GM18868 (cell line): ENCODE data around the gene PARD3.
"Not testable (repeated sequence)": the region's sequence is repeated elsewhere in the genome, so short reads cannot be mapped to it uniquely, and the experiment has no call there.

Source experiments
- ATAC-seq: cut with Tn5 transposase; IDR thresholded peaks from one replicate; pipeline ENCODE4 v1.9.1; 2021; ENCODE audit warnings: mild to moderate bottlenecking, moderate library complexity; ENCODE audit not compliant: unreplicated experiment

The PARD3 gene

GRCh38 chr10:34768972-34769330, 46.1 kb downstream of the PARD3 start:
- ATAC-seq, result no peak

GRCh38 chr10:34768261-34768971, 46.7 kb downstream of the PARD3 start:
- ATAC-seq, result no peak

- ATAC-seq, result no peak
These were observed 48.1 kb downstream of the PARD3 start for GRCh38 chr10:34766811-34767494.

- no peak for ATAC-seq
These were observed 48.9 kb downstream of the PARD3 start for GRCh38 chr10:34766266-34766600.

GRCh38 chr10:34764472-34764946, 50.6 kb downstream of the PARD3 start:
- no peak for ATAC-seq

GRCh38 chr10:34762603-34763299, 52.3 kb downstream of the PARD3 start:
- ATAC-seq, result no peak

GRCh38 chr10:34762156-34762555, 52.9 kb downstream of the PARD3 start:
- ATAC-seq, result no peak

GRCh38 chr10:34761453-34761852, 53.6 kb downstream of the PARD3 start:
- ATAC-seq, result no peak

GRCh38 chr10:34760606-34761005, 54.5 kb downstream of the PARD3 start:
- no peak for ATAC-seq

- ATAC-seq, result no peak
These were observed 55.3 kb downstream of the PARD3 start for GRCh38 chr10:34759837-34760215.

GRCh38 chr10:34759161-34759836, 55.8 kb downstream of the PARD3 start:
- no peak for ATAC-seq

GRCh38 chr10:34758447-34758996, 56.6 kb downstream of the PARD3 start:
- ATAC-seq, result peak; percentile 86

GRCh38 chr10:34757933-34758332, 57.2 kb downstream of the PARD3 start:
- no peak for ATAC-seq

GRCh38 chr10:34757181-34757580, 57.9 kb downstream of the PARD3 start:
- not testable (repeated sequence) for ATAC-seq

GRCh38 chr10:34756584-34756983, 58.5 kb downstream of the PARD3 start:
- no peak for ATAC-seq

- no peak for ATAC-seq
These were observed 61.9 kb downstream of the PARD3 start for GRCh38 chr10:34753014-34753757.

- no peak for ATAC-seq
These were observed 63.8 kb downstream of the PARD3 start for GRCh38 chr10:34751272-34751671.

GRCh38 chr10:34750795-34751194, 64.3 kb downstream of the PARD3 start:
- not testable (repeated sequence) for ATAC-seq

- ATAC-seq, result no peak
These were observed 66.3 kb downstream of the PARD3 start for GRCh38 chr10:34748767-34749166.

GRCh38 chr10:34748357-34748756, 66.7 kb downstream of the PARD3 start:
- ATAC-seq, result no peak
